OCI-M1 (cell line): ENCODE measurements around the gene CSAG2.

Experiments
- DNase-seq: peaks from one replicate; lab custom pipeline; 2025; lab: John Stamatoyannopoulos, UW

The CSAG2 gene

DNA sequence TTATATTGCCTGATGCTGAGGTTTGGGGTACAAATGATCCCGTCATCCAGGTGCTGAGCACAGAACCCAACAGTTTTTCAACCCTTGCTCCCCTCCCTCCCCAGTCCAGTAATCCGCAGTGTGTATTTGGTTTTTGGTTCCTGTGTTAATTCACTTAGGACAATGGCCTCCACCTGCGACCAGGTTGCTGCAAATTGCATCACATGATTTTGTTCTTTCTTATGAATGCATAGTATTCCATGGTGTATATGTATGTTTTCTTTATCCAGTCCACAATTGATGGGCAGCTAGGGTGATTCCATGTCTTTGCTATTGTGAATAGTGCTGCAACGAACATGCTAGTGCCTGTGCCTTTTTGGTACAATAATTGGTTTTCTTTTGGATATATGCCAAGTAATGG lies 46.0 kb downstream of the CSAG2 start:
- no peak for DNase-seq

- no peak for DNase-seq
Observed at GRCh38 chrX:152658302-152658701, 50.8 kb downstream of the CSAG2 start.
